GM12892 (cell line): Measurements from ENCODE around the gene ATAD3B.
"Not testable (repeated sequence)": the region's sequence is repeated elsewhere in the genome, so short reads cannot be mapped to it uniquely, and the experiment has no call there.

ENCODE experiments used
- DNase-seq: peaks from one replicate; pipeline ENCODE4 v3.0.0; 2011; ENCODE audit not compliant: insufficient read length
- FAIRE-seq: peaks from 2 replicates; lab custom pipeline; 2011; peaks lifted over from hg19 to GRCh38; lab: Jason Lieb, UNC
- POLR2A ChIP-seq: IDR thresholded peaks from 2 replicates; pipeline ENCODE4 v1.6.1; 2011; ENCODE audit warnings: low read depth, low read length, control low read depth
- POLR2AphosphoS5 ChIP-seq: IDR thresholded peaks from 2 replicates; pipeline ENCODE4 v1.6.1; 2011; ENCODE audit warnings: low read depth, low read length, control low read depth
- TAF1 ChIP-seq: IDR thresholded peaks from 2 replicates; pipeline ENCODE4 v1.6.1; 2011; ENCODE audit warnings: low read depth, mild to moderate bottlenecking, control low read depth, low read length, borderline replicate concordance

Gene ATAD3B

DNA sequence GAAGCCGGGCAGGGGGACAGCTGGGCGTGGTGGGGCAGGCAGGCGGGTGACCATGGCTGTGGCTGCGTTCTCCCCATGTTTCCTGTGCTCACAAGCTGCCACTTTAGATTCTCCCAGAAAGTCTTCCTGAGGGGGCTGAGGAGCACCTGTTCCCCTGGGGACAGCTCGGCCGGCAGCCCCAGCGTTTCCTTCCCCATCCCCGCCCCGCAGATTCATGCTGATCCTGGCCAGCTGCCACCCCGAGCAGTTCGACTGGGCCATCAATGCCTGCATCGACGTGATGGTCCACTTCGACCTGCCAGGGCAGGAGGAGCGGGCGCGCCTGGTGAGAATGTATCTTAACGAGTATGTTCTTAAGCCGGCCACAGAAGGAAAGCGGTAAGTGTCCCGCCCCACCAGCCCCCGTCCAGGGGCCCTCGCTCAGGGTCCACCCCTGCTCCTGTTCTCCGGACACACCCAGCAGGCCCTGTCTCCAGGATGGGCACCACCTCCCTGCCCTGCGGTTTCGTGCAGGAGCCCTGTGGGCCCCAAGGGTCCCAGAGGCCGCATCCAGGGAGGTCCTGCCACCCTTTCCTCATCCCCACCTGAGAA lies 10.9 kb upstream of the ATAD3B start:
- DNase-seq: no peak
- no peak for FAIRE-seq
- no peak for TF ChIP-seq TAF1
- TF ChIP-seq POLR2A: no peak
- TF ChIP-seq POLR2AphosphoS5: no peak

DNA sequence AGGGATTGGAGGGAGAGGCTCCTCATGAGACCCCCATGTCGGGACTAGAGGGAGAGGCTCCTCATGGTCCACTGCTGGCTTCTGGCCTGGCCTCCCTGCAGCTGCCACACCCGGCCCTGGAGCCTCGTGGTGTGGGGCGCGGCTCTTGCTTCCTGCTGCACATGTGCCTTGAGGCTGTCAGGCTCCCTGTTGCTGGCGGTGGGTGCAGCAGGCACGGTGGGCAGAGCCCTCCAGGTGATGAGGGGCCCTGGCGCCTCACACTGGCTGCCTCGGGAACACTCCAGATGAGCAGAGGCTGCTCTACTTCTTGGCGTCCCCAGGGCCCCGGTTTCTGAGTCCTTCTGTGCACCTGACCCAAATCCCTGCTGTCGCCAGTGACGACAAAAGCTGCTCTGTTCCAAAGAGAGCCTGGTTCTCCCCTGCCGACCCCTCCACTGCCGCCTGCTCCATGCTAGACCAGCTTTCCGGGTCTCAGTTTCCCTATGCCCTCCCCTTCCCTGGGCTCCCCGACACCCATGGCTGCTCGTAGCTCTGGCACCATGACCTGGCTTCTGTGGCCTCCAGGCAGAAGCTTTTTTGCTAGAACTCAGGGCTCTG lies 9.7 kb upstream of the ATAD3B start:
- TF ChIP-seq TAF1 (no peak), POLR2A (no peak), POLR2AphosphoS5 (no peak)
- DNase-seq: no peak
- no peak for FAIRE-seq

DNA sequence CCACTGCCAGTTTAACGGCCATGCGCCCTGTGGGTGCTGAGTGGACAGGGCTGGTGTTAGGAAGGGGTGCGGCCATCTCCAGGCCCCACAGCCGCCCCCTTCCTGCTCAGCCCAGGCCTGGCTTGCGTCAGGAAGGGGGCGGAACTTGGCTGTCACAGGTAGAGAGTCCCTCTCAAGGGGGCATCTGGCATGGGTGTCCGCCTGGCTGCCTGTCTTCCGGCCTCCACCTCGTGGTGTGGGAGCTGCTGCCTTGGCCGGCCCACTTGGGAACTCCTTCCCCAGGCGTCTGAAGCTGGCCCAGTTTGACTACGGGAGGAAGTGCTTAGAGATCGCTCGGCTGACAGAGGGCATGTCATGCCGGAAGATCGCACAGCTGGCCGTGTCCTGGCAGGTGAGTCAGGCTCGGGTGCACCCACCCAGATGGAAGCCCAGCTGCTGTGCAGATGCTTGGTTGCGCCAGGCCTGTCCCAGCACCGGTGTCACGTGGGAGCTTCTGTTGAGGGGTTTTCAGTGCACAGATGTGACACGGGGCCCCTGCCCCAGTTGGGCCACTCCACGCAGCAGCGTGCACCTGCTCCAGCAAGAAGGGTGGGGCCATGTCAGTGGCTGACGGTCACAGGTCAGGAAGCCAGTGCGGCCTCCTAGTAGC lies 9.1 kb upstream of the ATAD3B start:
- peak; percentile 45; the same call in 1 of the 2 replicates for TF ChIP-seq POLR2AphosphoS5
- TF ChIP-seq POLR2A: no peak
- peak; percentile 69 for DNase-seq
- FAIRE-seq: peak; percentile 87

DNA sequence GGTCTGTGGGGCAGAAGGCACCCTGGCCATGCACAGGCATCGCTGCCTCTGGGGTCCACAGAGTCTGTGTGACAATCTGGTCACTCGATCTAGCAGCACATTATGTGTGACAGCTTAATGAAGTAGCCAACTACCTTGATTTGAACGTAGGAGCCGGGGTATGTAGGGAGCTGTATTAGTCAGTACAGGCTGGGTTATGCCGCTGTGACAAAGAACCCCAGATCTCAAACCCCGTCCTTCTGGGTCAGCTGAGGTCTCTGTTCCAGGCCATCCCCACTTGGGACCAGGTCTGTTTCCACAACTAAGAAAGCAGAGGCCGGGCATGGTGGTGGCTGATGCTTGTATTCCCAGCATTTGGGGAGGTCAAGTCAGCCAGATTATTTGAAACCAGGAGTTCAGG lies 8.3 kb upstream of the ATAD3B start:
- DNase-seq: no peak
- TF ChIP-seq POLR2A: no peak
- no peak for TF ChIP-seq POLR2AphosphoS5
- TF ChIP-seq TAF1: no peak
- no peak for FAIRE-seq

DNA sequence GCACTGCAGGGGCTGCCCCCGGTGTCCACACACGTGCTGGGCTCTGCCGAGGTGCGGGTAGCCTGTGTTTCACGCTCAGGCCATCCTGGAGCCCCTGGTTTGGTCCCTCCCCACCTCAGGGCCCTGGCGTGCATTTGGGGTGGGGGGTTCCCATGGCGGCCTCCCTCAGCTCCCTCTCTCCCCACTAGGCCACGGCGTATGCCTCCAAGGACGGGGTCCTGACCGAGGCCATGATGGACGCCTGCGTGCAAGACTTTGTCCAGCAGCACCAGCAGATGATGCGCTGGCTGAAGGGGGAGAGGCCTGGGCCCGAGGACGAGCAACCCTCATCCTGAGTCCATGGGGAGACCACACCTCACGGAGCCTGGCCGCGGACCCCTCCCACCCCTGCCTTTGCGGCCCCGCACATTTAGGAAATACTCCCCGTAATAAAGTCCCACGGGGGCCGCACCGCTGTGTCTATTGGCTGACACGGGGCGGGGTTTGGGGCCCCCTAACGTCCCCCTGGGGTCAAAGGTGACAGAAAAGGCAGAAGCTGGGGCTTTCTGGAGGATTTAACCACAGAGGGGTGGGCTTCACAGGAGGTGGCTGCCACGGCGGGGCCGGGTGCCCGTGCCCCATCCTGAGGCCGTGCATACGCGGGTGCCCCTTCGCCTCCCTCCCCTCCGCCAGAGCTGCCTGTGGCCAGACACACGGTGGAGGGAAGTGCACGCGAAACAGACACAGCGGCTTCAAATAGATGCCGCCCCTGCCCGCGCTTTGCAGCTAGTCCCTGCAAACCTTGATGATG lies 3.2 kb upstream of the ATAD3B start:
- DNase-seq, FAIRE-seq: not testable (repeated sequence)

DNA sequence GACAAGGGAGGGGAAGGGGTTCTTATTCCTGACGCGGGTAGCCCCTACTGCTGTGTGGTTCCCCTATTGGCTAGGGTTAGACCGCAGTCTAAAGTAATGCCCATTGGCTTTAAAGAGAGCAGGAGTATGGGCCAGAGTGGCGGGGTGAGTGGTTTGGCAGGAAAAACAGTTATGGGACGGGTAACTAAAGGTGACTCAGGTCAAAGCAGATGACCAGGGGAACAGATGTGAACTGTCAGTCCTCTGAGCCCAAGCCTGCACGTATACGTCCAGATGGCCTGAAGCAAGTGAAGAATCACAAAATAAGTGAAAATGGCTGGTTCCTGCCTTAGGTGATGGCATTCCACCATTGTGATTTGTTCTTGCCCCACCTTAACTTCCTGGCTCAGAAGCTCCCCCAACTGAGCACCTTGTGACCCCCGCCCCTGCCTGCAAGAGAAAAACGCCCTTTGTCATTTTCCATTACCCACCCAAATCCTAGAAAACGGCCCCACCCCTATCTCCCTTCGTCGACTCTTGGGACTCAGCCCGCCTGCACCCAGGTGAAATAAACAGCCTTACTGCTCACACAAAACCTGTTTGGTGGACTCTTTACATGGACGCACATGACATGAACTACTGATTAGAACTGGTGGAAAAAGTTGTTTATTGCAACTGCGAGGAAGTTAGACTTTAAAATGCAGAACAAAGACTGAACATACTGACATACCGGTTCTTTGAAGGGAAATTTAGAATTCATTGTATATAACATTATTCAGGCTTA lies 758 bp upstream of the ATAD3B start:
- DNase-seq: no peak
- no peak for FAIRE-seq

DNA sequence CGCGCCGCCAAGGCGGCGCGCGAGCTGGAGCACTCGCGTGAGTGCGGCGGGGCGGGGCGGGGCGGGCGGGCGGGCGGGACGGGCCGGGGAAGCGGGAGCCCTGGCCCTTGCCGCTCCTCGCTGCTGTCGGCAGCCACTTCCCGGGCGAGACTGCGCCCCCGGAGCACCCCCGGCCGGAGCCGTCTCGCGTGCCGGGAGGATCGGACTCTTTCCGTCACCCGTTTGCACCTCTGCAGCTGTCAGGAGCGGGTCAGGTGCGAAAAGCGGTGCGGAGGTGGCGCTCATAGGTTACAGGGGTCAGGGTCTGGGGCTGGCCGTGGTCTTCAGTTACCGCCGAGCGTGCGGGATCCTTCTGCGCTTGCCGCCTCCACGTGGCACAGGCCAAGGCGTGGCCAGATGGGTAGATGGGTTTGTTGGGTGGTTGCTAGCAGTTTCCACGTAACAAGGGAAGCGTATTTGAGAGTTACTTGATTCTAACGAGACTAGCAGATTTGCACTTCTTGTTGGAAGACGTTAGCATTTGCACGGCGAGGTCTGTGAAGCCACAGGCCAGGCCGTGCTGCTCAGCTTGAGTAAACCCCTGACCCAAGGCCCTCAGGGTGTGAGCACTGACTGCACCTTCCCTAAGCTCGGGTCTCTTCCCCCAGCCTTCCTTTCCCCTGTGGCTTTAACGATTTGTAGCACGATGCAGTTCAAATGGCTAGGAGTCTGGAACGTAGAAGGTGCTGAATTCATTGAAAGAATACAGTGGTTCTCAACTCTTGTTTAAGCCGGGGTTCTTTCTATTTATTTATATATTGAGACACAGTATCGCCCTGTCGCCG lies 700 bp downstream of the ATAD3B start:
- FAIRE-seq: peak; percentile 82
- not testable (repeated sequence) for DNase-seq

More for the DNA sequence above, 758 bp upstream of the ATAD3B start:
- no peak for TF ChIP-seq POLR2A
- TF ChIP-seq POLR2AphosphoS5: no peak
- no peak for TF ChIP-seq TAF1

DNA sequence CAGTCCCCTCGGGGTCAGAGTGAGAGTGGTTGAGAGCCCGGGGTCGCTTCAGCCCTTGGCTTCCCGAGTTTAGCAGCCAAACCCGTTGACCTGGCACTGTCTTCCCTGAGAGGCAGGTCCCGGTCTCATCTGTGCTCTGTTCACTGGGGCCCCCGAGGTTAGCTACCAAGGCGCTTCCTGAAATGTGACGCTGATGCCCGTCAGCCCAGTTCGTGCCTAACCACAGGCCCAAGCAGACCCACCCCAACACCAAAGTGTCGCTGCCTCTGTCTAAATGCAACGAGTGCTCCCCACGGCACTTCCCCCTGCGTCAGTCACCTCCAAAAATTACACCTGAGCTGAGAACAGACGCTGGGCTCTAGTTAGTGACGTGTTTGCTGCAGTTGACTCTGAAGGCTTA lies 4.4 kb downstream of the ATAD3B start:
- not testable (repeated sequence) for DNase-seq, FAIRE-seq

DNA sequence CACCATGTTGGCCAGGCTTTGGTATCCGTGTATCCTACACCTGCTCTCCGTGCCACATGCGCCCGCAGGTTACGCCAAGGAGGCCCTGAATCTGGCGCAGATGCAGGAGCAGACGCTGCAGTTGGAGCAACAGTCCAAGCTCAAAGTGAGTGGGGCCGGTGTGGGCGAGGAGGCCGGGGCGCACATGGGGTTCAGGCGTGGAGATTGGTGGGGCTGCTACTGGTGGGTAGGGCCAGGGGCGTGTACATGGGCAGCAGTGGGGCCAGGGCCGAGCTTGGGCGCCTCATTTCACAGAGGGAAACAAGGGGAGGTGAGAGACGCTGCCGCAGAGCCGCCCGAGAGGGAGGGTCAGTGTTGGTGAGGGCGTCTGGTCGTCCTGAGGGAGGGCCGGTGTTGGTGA lies 5.6 kb downstream of the ATAD3B start:
- TF ChIP-seq POLR2A: no peak
- no peak for TF ChIP-seq POLR2AphosphoS5
- no peak for TF ChIP-seq TAF1
- DNase-seq (no peak), FAIRE-seq (no peak)

DNA sequence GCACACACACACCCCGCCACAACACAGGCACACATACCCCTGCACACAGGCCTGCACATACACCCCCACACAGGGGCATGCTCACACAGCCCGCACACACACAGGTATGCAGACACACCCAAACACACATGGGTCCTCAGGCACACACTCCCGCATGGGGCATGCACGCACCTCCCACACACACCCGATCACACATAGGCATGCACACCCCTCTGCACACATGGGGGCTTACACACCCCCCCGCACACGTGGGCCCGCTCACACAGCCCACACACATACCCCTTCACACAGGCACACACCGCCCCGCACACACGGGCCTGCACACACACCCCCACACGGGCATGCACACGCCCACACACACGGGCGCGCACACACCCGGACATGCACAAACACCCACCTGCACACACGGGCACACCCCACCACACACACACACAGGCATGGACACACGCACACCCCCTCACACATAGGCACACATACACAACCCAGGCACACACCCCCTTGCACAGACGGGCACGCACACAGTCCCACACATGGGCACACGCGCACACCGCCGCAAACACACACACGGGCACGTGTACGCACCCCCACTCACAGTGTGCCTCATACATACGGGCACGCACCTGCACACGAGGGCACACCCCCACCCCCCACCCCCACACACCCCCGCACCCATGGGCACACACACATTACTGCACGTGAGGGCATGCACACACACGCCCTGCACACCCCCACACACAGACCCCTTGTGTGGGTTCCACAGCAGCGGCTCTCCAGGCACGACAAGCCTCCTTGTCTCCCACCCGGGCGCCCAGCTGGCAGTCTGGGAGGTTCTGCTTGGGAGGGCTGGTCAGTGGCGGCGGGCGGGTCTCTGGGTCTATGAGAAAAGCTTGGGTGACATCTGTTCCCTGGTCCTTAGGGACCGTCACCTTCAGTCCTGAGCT lies 8.3 kb downstream of the ATAD3B start:
- peak; percentile 44; the same call in 1 of the 2 replicates for TF ChIP-seq POLR2AphosphoS5
- TF ChIP-seq TAF1: no peak
- DNase-seq: no peak
- FAIRE-seq: no peak

DNA sequence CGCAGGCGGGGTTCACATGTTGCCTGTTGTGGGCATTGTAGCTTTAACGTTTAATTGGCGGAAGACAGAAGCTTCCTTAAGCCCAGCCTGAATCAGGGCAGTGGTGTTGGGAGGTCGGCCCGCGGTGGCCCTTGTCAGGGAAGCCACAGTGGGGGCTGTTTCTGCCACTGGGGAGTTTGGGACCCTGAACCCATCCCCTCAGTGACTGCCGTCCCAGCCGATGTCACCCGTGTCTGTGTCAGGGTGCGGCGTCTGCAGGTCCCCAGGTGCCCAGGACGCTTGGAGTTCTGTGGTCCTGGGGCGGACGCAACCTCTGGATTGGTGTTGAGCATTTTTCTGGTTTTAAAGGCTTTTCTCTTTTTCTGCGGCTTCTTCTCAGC lies 8.9 kb downstream of the ATAD3B start:
- not testable (repeated sequence) for FAIRE-seq

DNA sequence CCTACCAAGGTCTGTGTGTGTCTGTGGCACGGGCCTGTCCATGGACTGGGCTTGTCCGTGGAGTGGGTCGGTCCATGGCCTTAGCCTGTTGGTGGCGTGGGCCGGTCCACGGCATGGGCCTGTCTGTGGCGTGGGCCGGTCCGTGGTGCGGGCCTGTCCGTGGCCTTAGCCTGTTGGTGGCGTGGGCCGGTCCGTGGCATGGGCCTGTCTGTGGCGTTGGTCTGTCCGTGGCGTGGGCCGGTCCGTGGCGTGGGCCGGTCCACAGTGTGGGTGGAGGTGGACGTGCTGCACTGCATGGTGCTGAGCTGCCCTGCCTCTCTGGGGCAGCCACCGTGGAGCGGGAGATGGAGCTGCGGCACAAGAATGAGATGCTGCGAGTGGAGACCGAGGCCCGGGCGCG lies 10.2 kb downstream of the ATAD3B start:
- FAIRE-seq, DNase-seq: not testable (repeated sequence)

More for the DNA sequence above, 8.9 kb downstream of the ATAD3B start:
- DNase-seq: not testable (repeated sequence)
